Measurements from ENCODE around the gene MYZAP.

DNA sequence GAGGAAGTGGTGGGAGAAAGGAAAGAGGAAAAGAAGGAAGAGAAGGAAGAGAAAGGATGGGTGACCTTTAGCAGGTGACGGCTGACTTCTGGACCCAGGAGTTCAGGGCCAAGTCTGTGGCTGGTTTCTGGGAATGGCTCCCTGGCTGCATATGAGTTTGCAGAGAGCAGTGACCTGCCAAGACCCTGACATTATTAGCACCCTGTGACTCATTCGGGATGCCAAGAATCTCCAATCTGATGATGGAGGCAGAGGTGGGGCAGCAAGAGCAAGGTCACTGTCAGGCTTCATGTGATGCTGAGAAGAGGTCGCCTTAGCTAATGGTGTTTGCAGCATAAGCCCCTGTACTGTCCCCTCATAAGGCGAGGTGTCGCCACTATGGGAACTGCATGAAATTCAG lies 42.6 kb downstream of the MYZAP start:
- TF ChIP-seq, protein P1, sequence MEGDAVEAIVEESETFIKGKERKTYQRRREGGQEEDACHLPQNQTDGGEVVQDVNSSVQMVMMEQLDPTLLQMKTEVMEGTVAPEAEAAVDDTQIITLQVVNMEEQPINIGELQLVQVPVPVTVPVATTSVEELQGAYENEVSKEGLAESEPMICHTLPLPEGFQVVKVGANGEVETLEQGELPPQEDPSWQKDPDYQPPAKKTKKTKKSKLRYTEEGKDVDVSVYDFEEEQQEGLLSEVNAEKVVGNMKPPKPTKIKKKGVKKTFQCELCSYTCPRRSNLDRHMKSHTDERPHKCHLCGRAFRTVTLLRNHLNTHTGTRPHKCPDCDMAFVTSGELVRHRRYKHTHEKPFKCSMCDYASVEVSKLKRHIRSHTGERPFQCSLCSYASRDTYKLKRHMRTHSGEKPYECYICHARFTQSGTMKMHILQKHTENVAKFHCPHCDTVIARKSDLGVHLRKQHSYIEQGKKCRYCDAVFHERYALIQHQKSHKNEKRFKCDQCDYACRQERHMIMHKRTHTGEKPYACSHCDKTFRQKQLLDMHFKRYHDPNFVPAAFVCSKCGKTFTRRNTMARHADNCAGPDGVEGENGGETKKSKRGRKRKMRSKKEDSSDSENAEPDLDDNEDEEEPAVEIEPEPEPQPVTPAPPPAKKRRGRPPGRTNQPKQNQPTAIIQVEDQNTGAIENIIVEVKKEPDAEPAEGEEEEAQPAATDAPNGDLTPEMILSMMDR (conservative IDR thresholded peaks at IDR 0.05) = no peak
- no peak for TF ChIP-seq EZH2 (IDR thresholded peaks at IDR 0.05; ENCODE audit: low read depth)

Measured in PC-9 (cell line).